ENCODE data around the gene NBEAL2.
"Not testable (repeated sequence)": the region's sequence is repeated elsewhere in the genome, so short reads cannot be mapped to it uniquely, and the experiment has no call there.

NBEAL2 gene

GRCh38 chr3:47019201-47019600 is 39.7 kb downstream of the NBEAL2 start:
- no peaks in the 10 kb centered on the region for H3K27me3 ChIP-seq (ENCODE audit: control insufficient read depth in 2 of 2, insufficient read depth in 2 of 2, low read length in 2 of 2)
- no peak overlapping the region for H3K27ac ChIP-seq (ENCODE audit: low read depth in 2 of 2, low read length in 2 of 2)
- H3K36me3 ChIP-seq (ENCODE audit: control insufficient read depth in 2 of 2, insufficient read depth in 2 of 2, low read length in 2 of 2) = peaks cover 39 to 45% of the 10 kb centered on the region in 2 donors

GRCh38 chr3:47020311-47020710 is 40.8 kb downstream of the NBEAL2 start:
- Histone ChIP-seq H3K27ac (ENCODE audit: low read depth in 2 of 2, low read length in 2 of 2) (no peak overlapping the region), H3K4me3 (ENCODE audit: low read length in 2 of 2) (no peak overlapping the region), H3K9ac (ENCODE audit: low read depth in 1 of 2, low read length in 2 of 2) (no peak overlapping the region), H3K4me1 (ENCODE audit: control insufficient read depth in 2 of 2, insufficient read depth in 2 of 2, low read length in 2 of 2) (peaks cover 3 to 7% of the 10 kb centered on the region in 2 donors), H3K36me3 (ENCODE audit: control insufficient read depth in 2 of 2, insufficient read depth in 2 of 2, low read length in 2 of 2) (peaks cover 36 to 39% of the 10 kb centered on the region in 2 donors), H3K27me3 (ENCODE audit: control insufficient read depth in 2 of 2, insufficient read depth in 2 of 2, low read length in 2 of 2) (no peaks in the 10 kb centered on the region), H3K9me3 (ENCODE audit: control insufficient read depth in 2 of 2, low read length in 2 of 2) (no peaks in the 10 kb centered on the region)

More at GRCh38 chr3:47019201-47019600, 39.7 kb downstream of the NBEAL2 start:
- no peaks in the 10 kb centered on the region for H3K9me3 ChIP-seq (ENCODE audit: control insufficient read depth in 2 of 2, low read length in 2 of 2)
- H3K4me3 ChIP-seq (ENCODE audit: low read length in 2 of 2) = no peak overlapping the region
- H3K9ac ChIP-seq (ENCODE audit: low read depth in 1 of 2, low read length in 2 of 2) = no peak overlapping the region
- H3K4me1 ChIP-seq (ENCODE audit: control insufficient read depth in 2 of 2, insufficient read depth in 2 of 2, low read length in 2 of 2) = peaks cover 3 to 7% of the 10 kb centered on the region in 2 donors

GRCh38 chr3:47022641-47023071 is 43.2 kb downstream of the NBEAL2 start:
- H3K36me3 ChIP-seq (ENCODE audit: control insufficient read depth in 2 of 2, insufficient read depth in 2 of 2, low read length in 2 of 2) = peaks cover 22 to 24% of the 10 kb centered on the region in 2 donors
- H3K27me3 ChIP-seq (ENCODE audit: control insufficient read depth in 2 of 2, insufficient read depth in 2 of 2, low read length in 2 of 2) = no peaks in the 10 kb centered on the region
- H3K4me3 ChIP-seq (ENCODE audit: low read length in 2 of 2) = no peak overlapping the region
- H3K4me1 ChIP-seq (ENCODE audit: control insufficient read depth in 2 of 2, insufficient read depth in 2 of 2, low read length in 2 of 2) = peaks cover 3 to 7% of the 10 kb centered on the region in 2 donors
- H3K9me3 ChIP-seq (ENCODE audit: control insufficient read depth in 2 of 2, low read length in 2 of 2) = no peaks in the 10 kb centered on the region
- peak overlapping the region in 1 of 2 donors; percentile 35 for H3K27ac ChIP-seq (ENCODE audit: low read depth in 2 of 2, low read length in 2 of 2)
- peak overlapping the region in 1 of 2 donors; percentile 12 for H3K9ac ChIP-seq (ENCODE audit: low read depth in 1 of 2, low read length in 2 of 2)

- no peaks in the 10 kb centered on the region for H3K27me3 ChIP-seq (ENCODE audit: control insufficient read depth in 2 of 2, insufficient read depth in 2 of 2, low read length in 2 of 2)
- H3K9ac ChIP-seq (ENCODE audit: low read depth in 1 of 2, low read length in 2 of 2) = no peak overlapping the region
- no peak overlapping the region for H3K27ac ChIP-seq (ENCODE audit: low read depth in 2 of 2, low read length in 2 of 2)
- H3K4me3 ChIP-seq (ENCODE audit: low read length in 2 of 2) = no peak overlapping the region
- H3K4me1 ChIP-seq (ENCODE audit: control insufficient read depth in 2 of 2, insufficient read depth in 2 of 2, low read length in 2 of 2) = peaks cover 3 to 7% of the 10 kb centered on the region in 2 donors
- H3K9me3 ChIP-seq (ENCODE audit: control insufficient read depth in 2 of 2, low read length in 2 of 2) = no peaks in the 10 kb centered on the region
- peaks cover 5 to 8% of the 10 kb centered on the region in 2 donors for H3K36me3 ChIP-seq (ENCODE audit: control insufficient read depth in 2 of 2, insufficient read depth in 2 of 2, low read length in 2 of 2)
These were observed 45.5 kb downstream of the NBEAL2 start for GRCh38 chr3:47024932-47025331.

- H3K4me1 ChIP-seq (ENCODE audit: control insufficient read depth in 2 of 2, insufficient read depth in 2 of 2, low read length in 2 of 2); H3K9ac ChIP-seq (ENCODE audit: low read depth in 1 of 2, low read length in 2 of 2); H3K36me3 ChIP-seq (ENCODE audit: control insufficient read depth in 2 of 2, insufficient read depth in 2 of 2, low read length in 2 of 2); H3K27me3 ChIP-seq (ENCODE audit: control insufficient read depth in 2 of 2, insufficient read depth in 2 of 2, low read length in 2 of 2); H3K4me3 ChIP-seq (ENCODE audit: low read length in 2 of 2); H3K9me3 ChIP-seq (ENCODE audit: control insufficient read depth in 2 of 2, low read length in 2 of 2); H3K27ac ChIP-seq (ENCODE audit: low read depth in 2 of 2, low read length in 2 of 2): not testable (repeated sequence)
These were observed 47.0 kb downstream of the NBEAL2 start for GRCh38 chr3:47026432-47026831.

- Histone ChIP-seq H3K27me3 (ENCODE audit: control insufficient read depth in 2 of 2, insufficient read depth in 2 of 2, low read length in 2 of 2) (no peaks in the 10 kb centered on the region), H3K4me1 (ENCODE audit: control insufficient read depth in 2 of 2, insufficient read depth in 2 of 2, low read length in 2 of 2) (peaks cover 2% of the 10 kb centered on the region in 2 donors), H3K27ac (ENCODE audit: low read depth in 2 of 2, low read length in 2 of 2) (no peak overlapping the region), H3K9ac (ENCODE audit: low read depth in 1 of 2, low read length in 2 of 2) (no peak overlapping the region), H3K4me3 (ENCODE audit: low read length in 2 of 2) (no peak overlapping the region), H3K9me3 (ENCODE audit: control insufficient read depth in 2 of 2, low read length in 2 of 2) (no peaks in the 10 kb centered on the region), H3K36me3 (ENCODE audit: control insufficient read depth in 2 of 2, insufficient read depth in 2 of 2, low read length in 2 of 2) (peaks cover 2 to 5% of the 10 kb centered on the region in 2 donors)
These were observed 48.7 kb downstream of the NBEAL2 start for GRCh38 chr3:47028146-47028545.

- no peak overlapping the region for H3K4me3 ChIP-seq (ENCODE audit: low read length in 2 of 2)
- peaks cover 3 to 4% of the 10 kb centered on the region in 2 donors for H3K4me1 ChIP-seq (ENCODE audit: control insufficient read depth in 2 of 2, insufficient read depth in 2 of 2, low read length in 2 of 2)
- no peaks in the 10 kb centered on the region for H3K27me3 ChIP-seq (ENCODE audit: control insufficient read depth in 2 of 2, insufficient read depth in 2 of 2, low read length in 2 of 2)
- peaks cover 4 to 5% of the 10 kb centered on the region in 2 donors for H3K36me3 ChIP-seq (ENCODE audit: control insufficient read depth in 2 of 2, insufficient read depth in 2 of 2, low read length in 2 of 2)
- H3K9me3 ChIP-seq (ENCODE audit: control insufficient read depth in 2 of 2, low read length in 2 of 2) = no peaks in the 10 kb centered on the region
- H3K27ac ChIP-seq (ENCODE audit: low read depth in 2 of 2, low read length in 2 of 2) = no peak overlapping the region
- no peak overlapping the region for H3K9ac ChIP-seq (ENCODE audit: low read depth in 1 of 2, low read length in 2 of 2)
These were observed 49.2 kb downstream of the NBEAL2 start for GRCh38 chr3:47028667-47029066.

GRCh38 chr3:47031041-47031440 is 51.6 kb downstream of the NBEAL2 start:
- Histone ChIP-seq H3K36me3 (ENCODE audit: control insufficient read depth in 2 of 2, insufficient read depth in 2 of 2, low read length in 2 of 2) (peaks cover 18% of the 10 kb centered on the region in 2 donors), H3K4me1 (ENCODE audit: control insufficient read depth in 2 of 2, insufficient read depth in 2 of 2, low read length in 2 of 2) (peaks cover 4 to 17% of the 10 kb centered on the region in 2 donors)
- H3K27ac ChIP-seq (ENCODE audit: low read depth in 2 of 2, low read length in 2 of 2) = not testable (repeated sequence)

GRCh38 chr3:47034868-47035489 is 55.5 kb downstream of the NBEAL2 start:
- H3K4me1 ChIP-seq (ENCODE audit: control insufficient read depth in 2 of 2, insufficient read depth in 2 of 2, low read length in 2 of 2) = peaks cover 4 to 18% of the 10 kb centered on the region in 2 donors
- H3K36me3 ChIP-seq (ENCODE audit: control insufficient read depth in 2 of 2, insufficient read depth in 2 of 2, low read length in 2 of 2) = peaks cover 27% of the 10 kb centered on the region in 2 donors
- H3K27ac ChIP-seq (ENCODE audit: low read depth in 2 of 2, low read length in 2 of 2) = peak overlapping the region; percentile 12 to 35
- H3K4me3 ChIP-seq (ENCODE audit: low read length in 2 of 2) = no peak overlapping the region
- H3K27me3 ChIP-seq (ENCODE audit: control insufficient read depth in 2 of 2, insufficient read depth in 2 of 2, low read length in 2 of 2) = no peaks in the 10 kb centered on the region
- H3K9ac ChIP-seq (ENCODE audit: low read depth in 1 of 2, low read length in 2 of 2) = no peak overlapping the region
- no peaks in the 10 kb centered on the region for H3K9me3 ChIP-seq (ENCODE audit: control insufficient read depth in 2 of 2, low read length in 2 of 2)

More at GRCh38 chr3:47031041-47031440, 51.6 kb downstream of the NBEAL2 start:
- H3K9ac ChIP-seq (ENCODE audit: low read depth in 1 of 2, low read length in 2 of 2); H3K27me3 ChIP-seq (ENCODE audit: control insufficient read depth in 2 of 2, insufficient read depth in 2 of 2, low read length in 2 of 2); H3K9me3 ChIP-seq (ENCODE audit: control insufficient read depth in 2 of 2, low read length in 2 of 2); H3K4me3 ChIP-seq (ENCODE audit: low read length in 2 of 2): not testable (repeated sequence)

- no peaks in the 10 kb centered on the region for H3K9me3 ChIP-seq (ENCODE audit: control insufficient read depth in 2 of 2, low read length in 2 of 2)
- peaks cover 28 to 30% of the 10 kb centered on the region in 2 donors for H3K36me3 ChIP-seq (ENCODE audit: control insufficient read depth in 2 of 2, insufficient read depth in 2 of 2, low read length in 2 of 2)
- no peaks in the 10 kb centered on the region for H3K27me3 ChIP-seq (ENCODE audit: control insufficient read depth in 2 of 2, insufficient read depth in 2 of 2, low read length in 2 of 2)
- no peak overlapping the region for H3K4me3 ChIP-seq (ENCODE audit: low read length in 2 of 2)
- peaks cover 4 to 18% of the 10 kb centered on the region in 2 donors for H3K4me1 ChIP-seq (ENCODE audit: control insufficient read depth in 2 of 2, insufficient read depth in 2 of 2, low read length in 2 of 2)
- H3K27ac ChIP-seq (ENCODE audit: low read depth in 2 of 2, low read length in 2 of 2) = peak overlapping the region; percentile 12 to 35
- H3K9ac ChIP-seq (ENCODE audit: low read depth in 1 of 2, low read length in 2 of 2) = no peak overlapping the region
These were observed 56.2 kb downstream of the NBEAL2 start for GRCh38 chr3:47035645-47036044.

Measured in mucosa of rectum (tissue), 2 donors.